ENCODE measurements around the gene MEF2C. TPM values are rescaled to one million over a fixed set of nuclear protein-coding genes. Genes with fewer than 3 reads are reported as not detected.

MEF2C gene
- total RNA-seq, 2 donors from 2014 or later = 94.0 to 104 TPM

- no peak overlapping the region for H3K4me3 ChIP-seq
- no peak for DNase-seq (ENCODE audit: low spot score)
Observed at GRCh38 chr5:88683506-88684135, 199.4 kb downstream of the MEF2C start.

GRCh38 chr5:88682881-88683361 is 200.1 kb downstream of the MEF2C start:
- no peak for ATAC-seq (ENCODE audit: insufficient number of reproducible peaks, low FRiP score, low read depth)
- H3K27ac ChIP-seq = no peak overlapping the region
- TF ChIP-seq CTCF (IDR thresholded peaks at IDR 0.05) = no peak
- H3K27me3 ChIP-seq (replicated peaks; ENCODE audit: insufficient read depth) = peaks cover 42% of the 10 kb centered on the region
- DNase-seq (ENCODE audit: low spot score) = no peak
- peaks cover 8 to 13% of the 10 kb centered on the region in 2 donors for H3K4me1 ChIP-seq (ENCODE audit: control insufficient read depth in 1 of 2, low read depth in 2 of 2)
- H3K9me3 ChIP-seq = no peaks in the 10 kb centered on the region
- H3K36me3 ChIP-seq = no peaks in the 10 kb centered on the region
- no peak overlapping the region for H3K4me3 ChIP-seq

More at GRCh38 chr5:88683506-88684135, 199.4 kb downstream of the MEF2C start:
- no peaks in the 10 kb centered on the region for H3K36me3 ChIP-seq
- H3K27ac ChIP-seq = no peak overlapping the region
- H3K4me1 ChIP-seq (ENCODE audit: control insufficient read depth in 1 of 2, low read depth in 2 of 2) = peaks cover 8 to 13% of the 10 kb centered on the region in 2 donors
- no peak for ATAC-seq (ENCODE audit: insufficient number of reproducible peaks, low FRiP score, low read depth)
- TF ChIP-seq CTCF (IDR thresholded peaks at IDR 0.05) = no peak
- H3K9me3 ChIP-seq = no peaks in the 10 kb centered on the region
- peaks cover 40% of the 10 kb centered on the region for H3K27me3 ChIP-seq (replicated peaks; ENCODE audit: insufficient read depth)

GRCh38 chr5:88682131-88682530 is 200.9 kb downstream of the MEF2C start:
- peaks cover 8 to 13% of the 10 kb centered on the region in 2 donors for H3K4me1 ChIP-seq (ENCODE audit: control insufficient read depth in 1 of 2, low read depth in 2 of 2)
- peaks cover 45% of the 10 kb centered on the region for H3K27me3 ChIP-seq (replicated peaks; ENCODE audit: insufficient read depth)
- no peak overlapping the region for H3K4me3 ChIP-seq
- no peaks in the 10 kb centered on the region for H3K9me3 ChIP-seq
- no peak overlapping the region for H3K27ac ChIP-seq
- no peak for DNase-seq (ENCODE audit: low spot score)
- ATAC-seq (ENCODE audit: insufficient number of reproducible peaks, low FRiP score, low read depth) = no peak
- H3K36me3 ChIP-seq = no peaks in the 10 kb centered on the region
- TF ChIP-seq CTCF (IDR thresholded peaks at IDR 0.05) = no peak

- DNase-seq (ENCODE audit: low spot score) (no peak), ATAC-seq (ENCODE audit: insufficient number of reproducible peaks, low FRiP score, low read depth) (no peak)
- Histone ChIP-seq H3K36me3 (no peaks in the 10 kb centered on the region), H3K27me3 (replicated peaks; ENCODE audit: insufficient read depth) (peaks cover 46% of the 10 kb centered on the region), H3K4me3 (no peak overlapping the region), H3K4me1 (ENCODE audit: control insufficient read depth in 1 of 2, low read depth in 2 of 2) (peaks cover 8 to 13% of the 10 kb centered on the region in 2 donors), H3K27ac (no peak overlapping the region), H3K9me3 (no peaks in the 10 kb centered on the region)
- TF ChIP-seq CTCF (IDR thresholded peaks at IDR 0.05) = no peak
Observed at GRCh38 chr5:88681211-88681803, 201.7 kb downstream of the MEF2C start.

- ATAC-seq (ENCODE audit: insufficient number of reproducible peaks, low FRiP score, low read depth) (no peak), DNase-seq (ENCODE audit: low spot score) (no peak)
- Histone ChIP-seq H3K4me3 (peak overlapping the region; percentile 67), H3K4me1 (ENCODE audit: control insufficient read depth in 1 of 2, low read depth in 2 of 2) (peaks cover 11 to 20% of the 10 kb centered on the region in 2 donors), H3K36me3 (no peaks in the 10 kb centered on the region), H3K27ac (peak overlapping the region in 1 of 2 donors; percentile 11), H3K9me3 (no peaks in the 10 kb centered on the region), H3K27me3 (replicated peaks; ENCODE audit: insufficient read depth) (peaks cover 38% of the 10 kb centered on the region)
- peak; percentile 97 for TF ChIP-seq CTCF (IDR thresholded peaks at IDR 0.05)
Observed at GRCh38 chr5:88680253-88681132, 202.5 kb downstream of the MEF2C start.
